HG03108 (cell line): ENCODE measurements around the gene KRTAP12-2.

Experiments
- ATAC-seq: cut with Tn5 transposase; IDR thresholded peaks from one replicate; pipeline ENCODE4 v1.9.1; 2021; ENCODE audit warnings: moderate library complexity; ENCODE audit not compliant: unreplicated experiment

KRTAP12-2 gene

GRCh38 chr21:44666401-44667320, at the start of gene KRTAP12-2:
TSS of gene KRTAP12-2 (minus strand) at chr21:44666927. CDS start at chr21:44666886, 41 bp downstream.
- ATAC-seq: no peak

GRCh38 chr21:44714905-44715304, 48.2 kb upstream of the KRTAP12-2 start:
- ATAC-seq: no peak

- ATAC-seq: no peak
Observed at GRCh38 chr21:44713846-44714245, 47.1 kb upstream of the KRTAP12-2 start.

GRCh38 chr21:44713130-44713529, 46.4 kb upstream of the KRTAP12-2 start:
- no peak for ATAC-seq

GRCh38 chr21:44712203-44713028, 45.7 kb upstream of the KRTAP12-2 start:
- no peak for ATAC-seq

- no peak for ATAC-seq
Observed at GRCh38 chr21:44711327-44712202, 44.8 kb upstream of the KRTAP12-2 start, which contains the start of gene TSPEAR. TSS of gene TSPEAR (minus strand) at chr21:44711572. CDS start at chr21:44711514, 58 bp downstream.

- ATAC-seq: no peak
Observed at GRCh38 chr21:44710756-44711326, 44.1 kb upstream of the KRTAP12-2 start.

GRCh38 chr21:44710294-44710665, 43.6 kb upstream of the KRTAP12-2 start:
- no peak for ATAC-seq

- no peak for ATAC-seq
Observed at GRCh38 chr21:44709426-44710293, 42.9 kb upstream of the KRTAP12-2 start.

- ATAC-seq: no peak
Observed at GRCh38 chr21:44708866-44709425, 42.2 kb upstream of the KRTAP12-2 start.

- no peak for ATAC-seq
Observed at GRCh38 chr21:44708213-44708865, 41.6 kb upstream of the KRTAP12-2 start.

- no peak for ATAC-seq
Observed at GRCh38 chr21:44706706-44707581, 40.2 kb upstream of the KRTAP12-2 start.

- ATAC-seq: no peak
Observed at GRCh38 chr21:44706026-44706705, 39.4 kb upstream of the KRTAP12-2 start.

GRCh38 chr21:44704636-44705001, 37.9 kb upstream of the KRTAP12-2 start:
- ATAC-seq: no peak

GRCh38 chr21:44703731-44704635, 37.3 kb upstream of the KRTAP12-2 start:
- ATAC-seq: no peak
